Activated CD4-positive, alpha-beta T cell treated with anti-CD3 and anti-CD28 coated beads, Interleukin-2, amount 50 U/mL, for 16 hours (primary cell): Measurements from ENCODE around the gene CC2D2A.
"Not testable (repeated sequence)": the region's sequence is repeated elsewhere in the genome, so short reads cannot be mapped to it uniquely, and the experiment has no call there.

Experiments used
- DNase-seq: peaks from one replicate; pipeline ENCODE4 v3.0.0-alpha.2; 2020

CC2D2A gene

GRCh38 chr4:15563871-15564270 lies 94.2 kb downstream of the CC2D2A start:
- DNase-seq: no peak

GRCh38 chr4:15568821-15569220 lies 99.1 kb downstream of the CC2D2A start:
- no peak for DNase-seq

GRCh38 chr4:15569746-15570145 lies 100.1 kb downstream of the CC2D2A start:
- DNase-seq: no peak

GRCh38 chr4:15575966-15576365 lies 106.3 kb downstream of the CC2D2A start:
- no peak for DNase-seq

- DNase-seq: no peak
Observed at GRCh38 chr4:15577508-15577907, 107.8 kb downstream of the CC2D2A start.

- DNase-seq: no peak
Observed at GRCh38 chr4:15584785-15585184, 115.1 kb downstream of the CC2D2A start.

GRCh38 chr4:15585331-15585730 lies 115.6 kb downstream of the CC2D2A start:
- no peak for DNase-seq

- no peak for DNase-seq
Observed at GRCh38 chr4:15586066-15586465, 116.4 kb downstream of the CC2D2A start.

- no peak for DNase-seq
Observed at GRCh38 chr4:15587649-15588048, 118.0 kb downstream of the CC2D2A start.

- no peak for DNase-seq
Observed at GRCh38 chr4:15592799-15593198, 123.1 kb downstream of the CC2D2A start.

GRCh38 chr4:15598644-15599043 lies 129.0 kb downstream of the CC2D2A start:
- DNase-seq: no peak

- no peak for DNase-seq
Observed at GRCh38 chr4:15600176-15600575, 130.5 kb downstream of the CC2D2A start.

GRCh38 chr4:15601862-15602261 lies 132.2 kb downstream of the CC2D2A start:
- DNase-seq: no peak

- DNase-seq: no peak
Observed at GRCh38 chr4:15605537-15605936, 135.9 kb downstream of the CC2D2A start.

- DNase-seq: no peak
Observed at GRCh38 chr4:15610855-15611254, 141.2 kb downstream of the CC2D2A start.

GRCh38 chr4:15612136-15612535 lies 142.5 kb downstream of the CC2D2A start:
- no peak for DNase-seq

GRCh38 chr4:15614891-15615290 lies 145.2 kb downstream of the CC2D2A start:
- not testable (repeated sequence) for DNase-seq

GRCh38 chr4:15617407-15617806 lies 147.7 kb downstream of the CC2D2A start:
- DNase-seq: not testable (repeated sequence)

GRCh38 chr4:15636818-15637217 lies 167.1 kb downstream of the CC2D2A start:
- no peak for DNase-seq

GRCh38 chr4:15638418-15638817 lies 168.7 kb downstream of the CC2D2A start:
- no peak for DNase-seq

- no peak for DNase-seq
Observed at GRCh38 chr4:15648600-15648999, 178.9 kb downstream of the CC2D2A start.

GRCh38 chr4:15649914-15650545 lies 180.3 kb downstream of the CC2D2A start:
- peak; percentile 81 for DNase-seq
